Frontal cortex (tissue), 4 donors: ENCODE data around the gene LHFPL2. TPM values are rescaled to one million over a fixed set of nuclear protein-coding genes. Genes with fewer than 3 reads are reported as not detected.

Experiments used
- DNase-seq, 2 donors: peaks; one replicate each; pipeline ENCODE4 v3.0.0; 2012; ENCODE audit warnings: low spot score in 2 of 2
- FAIRE-seq: peaks from 2 replicates; lab custom pipeline; 2012; peaks lifted over from hg19 to GRCh38; lab: Jason Lieb, UNC
- total RNA-seq: library from RNA; depleted of rRNA; stranded (reverse); fragments of >200 nt; gene quantifications from one replicate; pipeline ENCODE4 v1.2.3, GENCODE V29; 2014
- donor health status: control.
- donor health status: control.
- donor health status: control.

Gene LHFPL2
- total RNA-seq, 1 donor from 2014 or later = 23.2 TPM

GRCh38 chr5:78647351-78647818, 1.2 kb downstream of the LHFPL2 start:
- DNase-seq (peak; percentile 24 to 34), FAIRE-seq (no peak)

- FAIRE-seq (no peak), DNase-seq (no peak)
Measured at GRCh38 chr5:78644741-78645300, 3.8 kb downstream of the LHFPL2 start.

- no peak for DNase-seq
- FAIRE-seq = no peak
Measured at GRCh38 chr5:78644129-78644528, 4.4 kb downstream of the LHFPL2 start.

- DNase-seq (no peak), FAIRE-seq (no peak)
Measured at GRCh38 chr5:78642701-78643100, 5.9 kb downstream of the LHFPL2 start.

- DNase-seq (no peak), FAIRE-seq (no peak)
Measured at GRCh38 chr5:78640662-78641474, 7.7 kb downstream of the LHFPL2 start.

- FAIRE-seq (no peak), DNase-seq (no peak)
Measured at GRCh38 chr5:78639791-78640190, 8.8 kb downstream of the LHFPL2 start.

- no peak for FAIRE-seq
- no peak for DNase-seq
Measured at GRCh38 chr5:78638973-78639669, 9.5 kb downstream of the LHFPL2 start.

GRCh38 chr5:78638423-78638822, 10.1 kb downstream of the LHFPL2 start:
- FAIRE-seq (no peak), DNase-seq (peak in 1 of 2 donors; percentile 58)

- DNase-seq (no peak), FAIRE-seq (no peak)
Measured at GRCh38 chr5:78637468-78637867, 11.1 kb downstream of the LHFPL2 start.

GRCh38 chr5:78636682-78637081, 11.9 kb downstream of the LHFPL2 start:
- FAIRE-seq (no peak), DNase-seq (no peak)

- FAIRE-seq = no peak
- no peak for DNase-seq
Measured at GRCh38 chr5:78634634-78635033, 13.9 kb downstream of the LHFPL2 start.

GRCh38 chr5:78634229-78634628, 14.3 kb downstream of the LHFPL2 start:
- no peak for DNase-seq
- FAIRE-seq = no peak

GRCh38 chr5:78633700-78634099, 14.9 kb downstream of the LHFPL2 start:
- FAIRE-seq = no peak

GRCh38 chr5:78632467-78632866, 16.1 kb downstream of the LHFPL2 start:
- no peak for FAIRE-seq
- DNase-seq = no peak

More at GRCh38 chr5:78633700-78634099, 14.9 kb downstream of the LHFPL2 start:
- DNase-seq = no peak

GRCh38 chr5:78631931-78632330, 16.6 kb downstream of the LHFPL2 start:
- no peak for FAIRE-seq
- no peak for DNase-seq

- DNase-seq (no peak), FAIRE-seq (no peak)
Measured at GRCh38 chr5:78630047-78630446, 18.5 kb downstream of the LHFPL2 start.

GRCh38 chr5:78629624-78630023, 18.9 kb downstream of the LHFPL2 start:
- no peak for FAIRE-seq
- no peak for DNase-seq

- DNase-seq = no peak
Measured at GRCh38 chr5:78628270-78628992, 20.1 kb downstream of the LHFPL2 start.

GRCh38 chr5:78627766-78628165, 20.8 kb downstream of the LHFPL2 start:
- FAIRE-seq (no peak), DNase-seq (no peak)

More at GRCh38 chr5:78628270-78628992, 20.1 kb downstream of the LHFPL2 start:
- FAIRE-seq = no peak

- FAIRE-seq = no peak
- DNase-seq = peak in 1 of 2 donors; percentile 24
Measured at GRCh38 chr5:78627175-78627574, 21.4 kb downstream of the LHFPL2 start.
